ENCODE results near the gene FA2H. TPM values are rescaled to one million over a fixed set of nuclear protein-coding genes. Genes with fewer than 3 reads are reported as not detected.

FA2H gene
- polyA plus RNA-seq, 1 experiment, result not detected

DNA sequence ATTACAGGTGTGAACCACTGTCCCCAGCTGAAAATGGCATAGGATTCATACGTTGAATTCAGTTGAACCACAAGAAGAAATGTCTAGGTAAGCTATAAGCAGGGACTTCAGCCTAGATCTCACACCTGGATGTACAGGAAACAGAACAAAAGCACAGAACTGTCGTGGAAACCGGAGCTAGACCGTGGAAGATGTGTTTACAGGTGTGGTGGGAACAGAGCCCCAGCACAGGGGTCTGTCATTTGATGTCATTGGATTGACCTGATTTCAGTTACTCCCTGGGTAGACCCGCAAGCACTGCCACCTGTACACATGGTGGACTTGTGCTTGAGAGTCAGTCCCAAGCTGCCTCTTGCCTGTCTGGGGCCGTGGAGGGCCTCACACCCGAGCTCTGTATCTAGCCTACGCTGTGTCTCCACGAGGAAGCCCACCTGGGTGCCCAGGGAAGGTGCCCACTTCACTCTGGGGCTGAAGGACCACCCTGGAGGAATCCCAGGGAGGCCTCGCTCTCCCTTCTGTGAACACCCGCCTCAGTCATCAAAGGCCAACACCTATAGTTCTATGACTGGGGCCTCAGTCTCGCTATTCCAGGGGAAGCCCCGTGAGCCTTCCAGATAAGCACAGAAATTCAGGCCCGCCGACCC, 41.8 kb downstream of the FA2H start:
- Histone ChIP-seq H3K27me3 (ENCODE audit: control insufficient read depth, insufficient read depth, low read length) (no peaks in the 10 kb centered on the region), H3K4me3 (ENCODE audit: low read depth, low read length) (no peak overlapping the region), H3K9me3 (ENCODE audit: control insufficient read depth, insufficient read depth, low read length) (no peaks in the 10 kb centered on the region), H3K27ac (ENCODE audit: low read depth, low read length) (no peak overlapping the region)
- ChIA-PET POLR2A (interaction anchor here (0.7 kb wide), 1 partner anchor 25 kb away, joined by 3 read pairs; no protein-coding TSS in a partner anchor), CTCF (no interaction called here)
- DNase-seq (ENCODE audit: low read depth, low spot score), result no peak
- TF ChIP-seq, protein P1, sequence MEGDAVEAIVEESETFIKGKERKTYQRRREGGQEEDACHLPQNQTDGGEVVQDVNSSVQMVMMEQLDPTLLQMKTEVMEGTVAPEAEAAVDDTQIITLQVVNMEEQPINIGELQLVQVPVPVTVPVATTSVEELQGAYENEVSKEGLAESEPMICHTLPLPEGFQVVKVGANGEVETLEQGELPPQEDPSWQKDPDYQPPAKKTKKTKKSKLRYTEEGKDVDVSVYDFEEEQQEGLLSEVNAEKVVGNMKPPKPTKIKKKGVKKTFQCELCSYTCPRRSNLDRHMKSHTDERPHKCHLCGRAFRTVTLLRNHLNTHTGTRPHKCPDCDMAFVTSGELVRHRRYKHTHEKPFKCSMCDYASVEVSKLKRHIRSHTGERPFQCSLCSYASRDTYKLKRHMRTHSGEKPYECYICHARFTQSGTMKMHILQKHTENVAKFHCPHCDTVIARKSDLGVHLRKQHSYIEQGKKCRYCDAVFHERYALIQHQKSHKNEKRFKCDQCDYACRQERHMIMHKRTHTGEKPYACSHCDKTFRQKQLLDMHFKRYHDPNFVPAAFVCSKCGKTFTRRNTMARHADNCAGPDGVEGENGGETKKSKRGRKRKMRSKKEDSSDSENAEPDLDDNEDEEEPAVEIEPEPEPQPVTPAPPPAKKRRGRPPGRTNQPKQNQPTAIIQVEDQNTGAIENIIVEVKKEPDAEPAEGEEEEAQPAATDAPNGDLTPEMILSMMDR (IDR thresholded peaks at IDR 0.05; ENCODE audit: low read depth, low read length), result no peak

DNA sequence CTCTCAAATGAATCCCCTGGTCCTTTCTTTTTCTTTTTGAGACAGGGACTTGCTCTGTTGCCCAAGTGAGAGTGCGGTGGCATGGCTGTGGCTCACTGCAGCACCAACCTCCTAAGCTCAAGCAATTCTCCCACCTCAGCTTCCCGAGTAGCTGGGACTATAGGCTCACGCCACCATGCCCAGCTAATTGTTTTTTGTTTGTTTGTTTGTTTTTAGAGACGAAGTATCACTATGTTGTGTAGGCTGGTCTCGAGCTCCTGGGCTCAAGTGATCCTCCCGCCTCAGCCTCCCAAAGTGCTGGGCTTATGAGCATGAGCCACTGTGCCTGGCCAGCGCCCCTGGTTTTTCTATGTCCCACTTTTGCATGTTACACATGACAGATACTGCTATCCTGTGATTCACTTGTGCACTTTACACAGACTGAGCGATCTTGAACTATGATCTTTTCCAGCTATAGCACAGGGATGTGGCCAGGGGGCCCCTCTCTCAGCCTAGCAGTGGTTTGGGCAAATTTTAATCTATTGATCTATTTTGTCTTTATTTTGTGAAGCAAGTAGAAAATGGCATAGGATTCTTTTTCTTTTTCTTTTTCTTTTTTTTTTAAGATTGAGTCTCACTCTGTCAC, 42.7 kb downstream of the FA2H start:
- Histone ChIP-seq H3K4me3 (ENCODE audit: low read depth, low read length) (no peak overlapping the region), H3K9me3 (ENCODE audit: control insufficient read depth, insufficient read depth, low read length) (peaks cover 4% of the 10 kb centered on the region), H3K27ac (ENCODE audit: low read depth, low read length) (no peak overlapping the region), H3K27me3 (ENCODE audit: control insufficient read depth, insufficient read depth, low read length) (no peaks in the 10 kb centered on the region)
- CTCF ChIA-PET, result interaction anchor here (1.3 kb wide), 1 partner anchor 130 kb away, joined by 5 read pairs; no protein-coding TSS in a partner anchor
- POLR2A ChIA-PET, result interaction anchor here (0.6 to 0.7 kb wide), 2 partner anchors 26 to 76 kb away, joined by 3 to 8 read pairs; no protein-coding TSS in a partner anchor
- TF ChIP-seq, protein P1 (IDR thresholded peaks at IDR 0.05; ENCODE audit: low read depth, low read length), result no peak
- DNase-seq (ENCODE audit: low read depth, low spot score), result no peak

DNA sequence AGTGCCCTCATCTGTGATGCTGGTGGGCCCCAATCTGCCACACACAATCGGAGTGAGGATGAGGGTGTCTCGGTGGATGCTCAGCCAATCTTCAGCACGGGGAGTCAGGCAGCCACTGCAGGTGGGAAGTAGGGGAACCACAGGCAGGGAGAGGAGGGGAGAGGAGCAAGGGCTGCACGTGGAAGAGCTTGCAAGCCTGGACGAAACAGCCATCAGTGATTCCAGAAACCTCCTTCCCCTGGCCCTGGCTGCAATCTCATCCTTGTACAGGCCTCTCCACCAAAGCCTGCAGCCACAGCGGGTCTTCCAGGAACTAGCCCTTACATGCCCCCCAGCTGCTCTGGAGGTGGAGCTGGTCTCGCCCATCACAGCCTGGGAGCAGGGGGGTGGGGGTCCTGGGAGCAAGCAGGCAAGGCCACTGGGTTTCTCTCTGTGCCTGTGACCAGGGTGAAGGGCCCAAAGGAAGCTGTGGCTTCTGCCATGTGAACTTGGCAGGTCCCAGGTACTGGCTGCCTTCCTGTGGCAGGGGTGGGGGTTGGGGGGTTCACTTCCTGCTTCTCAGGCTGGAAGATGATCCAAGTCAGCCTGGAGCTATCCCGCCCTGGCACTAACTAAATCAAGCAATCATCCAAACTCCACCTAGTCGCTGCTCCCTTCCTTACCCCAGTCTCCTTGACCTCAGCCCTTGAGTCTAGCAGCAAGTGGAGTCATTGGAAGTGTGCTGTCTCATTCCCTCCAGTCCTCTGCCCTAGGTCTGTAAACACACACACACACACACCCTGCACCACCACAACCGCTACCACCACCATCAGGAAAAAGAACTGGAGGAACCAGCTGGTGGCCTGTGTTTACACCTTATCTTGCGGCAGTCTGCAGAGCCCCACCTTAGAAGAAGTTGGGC, 44.6 kb downstream of the FA2H start:
- ChIA-PET CTCF (interaction anchor here (1.3 to 2.6 kb wide), 2 partner anchors 20 to 132 kb away, joined by 3 to 14 read pairs; no protein-coding TSS in a partner anchor), POLR2A (no interaction called here)
- TF ChIP-seq, protein P1 (IDR thresholded peaks at IDR 0.05; ENCODE audit: low read depth, low read length), result no peak
- no peak overlapping the region for H3K4me3 ChIP-seq (ENCODE audit: low read depth, low read length)
- H3K9me3 ChIP-seq (ENCODE audit: control insufficient read depth, insufficient read depth, low read length), result peaks cover 8% of the 10 kb centered on the region
- DNase-seq (ENCODE audit: low read depth, low spot score), result no peak
- H3K27me3 ChIP-seq (ENCODE audit: control insufficient read depth, insufficient read depth, low read length), result no peaks in the 10 kb centered on the region
- no peak overlapping the region for H3K27ac ChIP-seq (ENCODE audit: low read depth, low read length)

DNA sequence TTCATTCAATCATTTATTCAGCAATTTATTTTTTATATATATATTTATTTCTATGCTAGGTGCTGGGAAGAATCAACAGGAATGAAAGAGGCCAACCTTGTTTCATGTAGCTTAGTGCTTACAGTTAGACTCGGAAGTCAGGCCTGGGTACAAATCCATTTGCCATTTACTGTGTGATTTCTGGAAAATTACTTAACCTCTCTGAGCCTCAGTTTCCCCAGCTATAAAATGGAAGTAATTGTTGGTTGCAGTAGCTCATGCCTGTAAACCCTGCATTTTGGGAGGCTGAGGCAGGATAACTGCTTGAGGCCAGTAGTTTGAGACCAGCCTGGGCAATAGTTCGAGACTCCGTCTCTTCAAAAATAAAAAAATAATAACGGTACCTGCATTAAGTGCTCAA, 46.7 kb downstream of the FA2H start:
- no peak for DNase-seq (ENCODE audit: low read depth, low spot score)
- ChIA-PET CTCF (interaction anchor here (0.8 kb wide), 1 partner anchor 134 kb away, joined by 3 read pairs; no protein-coding TSS in a partner anchor), POLR2A (interaction anchor here (0.6 kb wide), 1 partner anchor 17 kb away, joined by 4 read pairs; no protein-coding TSS in a partner anchor)
- TF ChIP-seq, protein P1 (IDR thresholded peaks at IDR 0.05; ENCODE audit: low read depth, low read length), result no peak
- Histone ChIP-seq H3K27me3 (ENCODE audit: control insufficient read depth, insufficient read depth, low read length) (no peaks in the 10 kb centered on the region), H3K9me3 (ENCODE audit: control insufficient read depth, insufficient read depth, low read length) (peaks cover 8% of the 10 kb centered on the region), H3K4me3 (ENCODE audit: low read depth, low read length) (no peak overlapping the region), H3K27ac (ENCODE audit: low read depth, low read length) (no peak overlapping the region)

Data from AG04450 (cell line).